ENCODE results near the gene POU2F1. TPM values are rescaled to one million over a fixed set of nuclear protein-coding genes. Genes with fewer than 3 reads are reported as not detected.
A peak's percentile ranks its signal among the peaks of the same experiment; 100 is the strongest.

The POU2F1 gene
- total and polyA plus RNA-seq, 9 donors, result 4.5 to 6.9 (median 5.9) TPM

DNA sequence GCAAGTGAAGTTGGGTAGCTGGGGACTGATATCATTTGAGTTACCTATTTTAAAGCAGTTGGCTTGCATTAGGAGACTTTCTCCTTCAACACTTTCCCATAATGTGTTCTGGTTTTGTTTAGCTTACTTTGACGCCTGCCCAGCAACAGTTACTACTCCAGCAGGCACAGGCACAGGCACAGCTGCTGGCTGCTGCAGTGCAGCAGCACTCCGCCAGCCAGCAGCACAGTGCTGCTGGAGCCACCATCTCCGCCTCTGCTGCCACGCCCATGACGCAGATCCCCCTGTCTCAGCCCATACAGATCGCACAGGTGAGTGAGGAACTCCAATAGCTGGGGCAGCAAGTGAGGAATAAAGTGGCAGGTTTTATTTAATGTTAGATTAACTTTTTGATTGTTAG, 153.3 kb downstream of the POU2F1 start:
- Histone ChIP-seq H3K27ac (ENCODE audit: low read length) (no peak overlapping the region), H3K27me3 (ENCODE audit: control insufficient read depth, insufficient read depth, low read length) (no peaks in the 10 kb centered on the region), H3K4me3 (ENCODE audit: low read length) (no peak overlapping the region), H3K4me1 (ENCODE audit: control insufficient read depth, insufficient read depth, low read length) (no peaks in the 10 kb centered on the region), H3K9me3 (replicated peaks; ENCODE audit: control insufficient read depth, low read depth, low read length) (no peaks in the 10 kb centered on the region), H3K36me3 (ENCODE audit: control insufficient read depth, insufficient read depth, low read length) (peaks cover 10% of the 10 kb centered on the region)
- DNase-seq, result no peak
- 90% methylated on average over 2 of the region's 6 CpGs for WGBS (ENCODE audit: insufficient coverage)

DNA sequence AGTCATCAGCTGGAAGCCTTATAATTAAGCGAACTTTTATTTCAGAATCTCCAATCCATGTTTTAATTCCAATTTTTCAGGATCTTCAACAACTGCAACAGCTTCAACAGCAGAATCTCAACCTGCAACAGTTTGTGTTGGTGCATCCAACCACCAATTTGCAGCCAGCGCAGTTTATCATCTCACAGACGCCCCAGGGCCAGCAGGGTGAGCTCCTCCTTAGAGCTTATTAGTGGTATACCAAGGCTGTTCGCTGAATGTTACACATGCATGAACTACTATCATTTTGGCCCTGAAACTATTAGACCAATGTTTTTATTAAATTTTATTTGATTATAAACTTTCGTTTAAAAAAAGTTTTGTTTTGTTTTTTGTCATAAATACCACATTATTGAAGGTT, 155.3 kb downstream of the POU2F1 start:
- Histone ChIP-seq H3K4me3 (ENCODE audit: low read length) (no peak overlapping the region), H3K27me3 (ENCODE audit: control insufficient read depth, insufficient read depth, low read length) (no peaks in the 10 kb centered on the region), H3K27ac (ENCODE audit: low read length) (no peak overlapping the region), H3K9me3 (replicated peaks; ENCODE audit: control insufficient read depth, low read depth, low read length) (no peaks in the 10 kb centered on the region), H3K36me3 (ENCODE audit: control insufficient read depth, insufficient read depth, low read length) (peaks cover 10% of the 10 kb centered on the region), H3K4me1 (ENCODE audit: control insufficient read depth, insufficient read depth, low read length) (no peaks in the 10 kb centered on the region)
- DNase-seq, result no peak
- WGBS (ENCODE audit: insufficient coverage), result 93% methylated on average over 3 of the region's 5 CpGs

DNA sequence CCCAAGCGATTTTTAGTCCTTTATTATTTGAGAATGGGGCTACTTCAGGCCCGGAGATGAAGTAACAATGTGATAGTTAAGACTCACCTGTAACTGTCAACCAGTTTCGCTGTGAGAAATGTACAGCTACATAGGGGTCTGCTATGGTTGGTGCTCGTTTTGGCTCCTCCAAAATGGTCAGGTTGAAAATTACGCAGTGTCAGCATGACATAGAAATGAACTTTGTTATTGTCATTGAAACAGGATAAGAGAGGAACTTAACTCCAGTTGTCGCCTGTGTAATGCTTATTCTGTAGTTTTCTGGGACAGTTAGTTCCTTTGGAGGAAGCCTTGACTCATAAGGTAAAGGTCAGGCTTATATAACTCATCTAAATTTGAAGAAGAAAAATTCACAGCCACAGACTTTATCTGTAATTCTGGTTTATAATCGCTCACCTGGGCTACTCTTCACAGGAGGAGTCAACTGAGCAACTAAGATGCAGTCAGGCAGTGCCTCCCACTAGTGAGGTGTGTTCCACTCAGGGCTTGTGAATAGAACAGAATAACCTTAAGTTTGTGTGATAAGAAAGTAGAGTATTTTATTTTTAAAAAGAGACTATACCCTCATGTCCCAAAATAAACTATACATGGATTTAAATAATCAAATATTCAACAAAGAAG, 166.7 kb downstream of the POU2F1 start:
- WGBS (ENCODE audit: insufficient coverage), result 95% methylated on average over 4 of the region's 7 CpGs
- Histone ChIP-seq H3K27ac (ENCODE audit: low read length) (no peak overlapping the region), H3K4me1 (ENCODE audit: control insufficient read depth, insufficient read depth, low read length) (no peaks in the 10 kb centered on the region), H3K9me3 (replicated peaks; ENCODE audit: control insufficient read depth, low read depth, low read length) (no peaks in the 10 kb centered on the region), H3K27me3 (ENCODE audit: control insufficient read depth, insufficient read depth, low read length) (no peaks in the 10 kb centered on the region), H3K36me3 (ENCODE audit: control insufficient read depth, insufficient read depth, low read length) (peaks cover 16% of the 10 kb centered on the region), H3K4me3 (ENCODE audit: low read length) (no peak overlapping the region)
- peak; percentile 20 for DNase-seq

DNA sequence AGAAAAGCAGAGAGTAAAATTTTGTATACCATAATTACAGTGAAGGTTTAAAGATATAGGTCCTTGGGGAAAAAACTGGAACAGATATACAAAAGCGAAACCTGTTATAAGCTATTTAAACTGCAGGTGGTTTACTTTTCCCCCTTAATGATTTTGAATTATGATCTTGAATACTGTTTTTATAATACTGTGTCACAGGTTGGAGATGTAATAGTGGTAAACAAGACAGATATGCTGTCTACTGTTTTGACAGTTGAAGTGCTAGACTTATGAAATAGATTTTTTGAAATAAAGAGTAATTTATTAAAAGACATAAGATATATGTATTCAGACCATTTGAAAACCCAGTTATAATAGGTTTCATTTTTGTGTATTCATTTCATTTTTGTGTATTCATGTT, 168.3 kb downstream of the POU2F1 start:
- H3K4me3 ChIP-seq (ENCODE audit: low read length), result no peak overlapping the region
- H3K9me3 ChIP-seq (replicated peaks; ENCODE audit: control insufficient read depth, low read depth, low read length), result no peaks in the 10 kb centered on the region
- H3K27ac ChIP-seq (ENCODE audit: low read length), result no peak overlapping the region
- no peaks in the 10 kb centered on the region for H3K27me3 ChIP-seq (ENCODE audit: control insufficient read depth, insufficient read depth, low read length)
- DNase-seq, result no peak
- WGBS (ENCODE audit: insufficient coverage), result no CpG with 5 or more reads among the region's 1 CpG
- H3K36me3 ChIP-seq (ENCODE audit: control insufficient read depth, insufficient read depth, low read length), result peaks cover 16% of the 10 kb centered on the region
- no peaks in the 10 kb centered on the region for H3K4me1 ChIP-seq (ENCODE audit: control insufficient read depth, insufficient read depth, low read length)

DNA sequence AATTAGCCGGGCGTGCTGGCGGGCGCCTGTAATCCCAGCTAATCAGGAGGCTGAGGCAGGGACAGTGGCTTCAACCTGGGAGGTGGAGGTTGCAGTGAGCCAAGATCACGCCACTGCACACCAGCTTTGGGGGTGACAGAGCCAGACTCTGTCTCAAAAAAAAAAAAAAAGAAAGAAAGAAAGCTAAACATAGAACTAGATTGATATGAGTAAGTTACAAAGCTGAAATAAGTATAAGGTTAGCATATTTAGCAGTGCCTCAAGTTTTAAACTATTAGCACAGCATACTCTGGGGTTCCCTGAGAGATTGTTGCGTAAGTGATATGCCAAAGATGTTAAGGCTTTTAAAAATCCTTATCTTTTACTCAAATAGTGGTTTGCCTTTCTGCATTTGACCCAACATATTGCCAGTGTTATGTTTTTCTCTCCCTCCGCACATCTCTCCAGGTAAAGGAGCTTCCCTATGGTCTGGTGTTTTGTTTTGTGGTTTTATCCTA, 171.6 kb downstream of the POU2F1 start:
- no peak for DNase-seq
- Histone ChIP-seq H3K9me3 (replicated peaks; ENCODE audit: control insufficient read depth, low read depth, low read length) (no peaks in the 10 kb centered on the region), H3K4me3 (ENCODE audit: low read length) (no peak overlapping the region), H3K36me3 (ENCODE audit: control insufficient read depth, insufficient read depth, low read length) (peaks cover 8% of the 10 kb centered on the region), H3K27me3 (ENCODE audit: control insufficient read depth, insufficient read depth, low read length) (no peaks in the 10 kb centered on the region), H3K27ac (ENCODE audit: low read length) (no peak overlapping the region), H3K4me1 (ENCODE audit: control insufficient read depth, insufficient read depth, low read length) (no peaks in the 10 kb centered on the region)
- WGBS (ENCODE audit: insufficient coverage), result 94% methylated on average over 3 of the region's 7 CpGs

DNA sequence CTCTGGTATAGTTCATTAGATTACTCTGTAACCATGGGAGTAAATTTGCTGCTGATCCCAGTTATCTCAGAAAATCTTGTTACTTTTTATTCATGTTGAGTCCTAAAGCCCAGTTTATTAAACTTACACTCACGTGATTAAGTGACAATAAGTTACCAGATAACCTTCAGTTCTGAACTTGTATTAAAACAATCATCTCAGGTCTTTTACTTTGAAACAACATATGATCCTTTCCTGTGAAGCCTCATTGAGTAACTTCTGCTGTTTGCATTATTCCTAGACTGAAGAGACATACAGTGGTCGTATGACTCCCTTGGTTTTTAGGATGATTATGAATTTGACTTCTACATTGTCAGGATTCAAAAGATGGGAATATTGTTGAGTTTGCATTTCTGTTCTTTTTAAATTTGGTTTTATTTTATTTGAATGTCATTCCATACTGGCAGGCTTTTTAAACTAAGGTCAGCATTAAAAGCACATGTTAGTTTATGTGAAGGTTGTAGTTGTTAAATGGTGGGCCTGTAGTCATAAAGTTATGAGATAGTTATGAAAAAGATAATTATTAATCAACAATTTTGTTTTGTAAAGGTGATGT, 179.8 kb downstream of the POU2F1 start:
- Histone ChIP-seq H3K4me1 (ENCODE audit: control insufficient read depth, insufficient read depth, low read length) (no peaks in the 10 kb centered on the region), H3K4me3 (ENCODE audit: low read length) (no peak overlapping the region), H3K36me3 (ENCODE audit: control insufficient read depth, insufficient read depth, low read length) (peaks cover 18% of the 10 kb centered on the region), H3K9me3 (replicated peaks; ENCODE audit: control insufficient read depth, low read depth, low read length) (no peaks in the 10 kb centered on the region), H3K27ac (ENCODE audit: low read length) (no peak overlapping the region), H3K27me3 (ENCODE audit: control insufficient read depth, insufficient read depth, low read length) (no peaks in the 10 kb centered on the region)
- no peak for DNase-seq
- WGBS (ENCODE audit: insufficient coverage), result 100% methylated on average over 1 of the region's 2 CpGs

DNA sequence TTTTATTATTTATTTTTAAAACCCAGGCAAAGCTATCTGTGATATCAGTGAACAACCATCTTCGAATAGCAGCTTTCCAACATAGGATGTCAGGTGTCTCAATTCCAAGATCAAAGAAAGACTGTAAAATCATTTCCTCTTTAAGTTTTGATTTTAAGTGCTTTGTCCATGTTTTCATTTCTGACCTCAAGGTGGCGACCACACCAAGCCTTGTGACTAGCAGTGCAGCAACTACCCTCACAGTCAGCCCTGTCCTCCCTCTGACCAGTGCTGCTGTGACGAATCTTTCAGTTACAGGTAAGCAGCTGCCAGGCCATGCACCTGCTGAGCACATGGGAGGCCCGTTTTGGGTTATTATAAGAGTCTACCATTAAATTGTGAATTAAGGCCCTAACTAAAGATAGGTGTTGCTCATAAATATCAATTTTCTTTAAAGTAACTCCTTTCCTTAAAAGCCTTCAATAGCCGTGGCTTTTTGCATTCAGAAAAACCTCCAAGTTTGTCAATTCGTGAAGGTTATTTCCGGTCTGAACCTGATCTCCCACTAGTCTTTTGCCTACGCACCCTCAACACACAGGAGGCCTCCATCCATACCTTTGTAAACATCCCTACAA, 180.7 kb downstream of the POU2F1 start:
- H3K9me3 ChIP-seq (replicated peaks; ENCODE audit: control insufficient read depth, low read depth, low read length), result no peaks in the 10 kb centered on the region
- peaks cover 14% of the 10 kb centered on the region for H3K36me3 ChIP-seq (ENCODE audit: control insufficient read depth, insufficient read depth, low read length)
- no peaks in the 10 kb centered on the region for H3K27me3 ChIP-seq (ENCODE audit: control insufficient read depth, insufficient read depth, low read length)
- 72% methylated on average over 5 of the region's 8 CpGs for WGBS (ENCODE audit: insufficient coverage)
- H3K4me1 ChIP-seq (ENCODE audit: control insufficient read depth, insufficient read depth, low read length), result no peaks in the 10 kb centered on the region
- H3K4me3 ChIP-seq (ENCODE audit: low read length), result no peak overlapping the region
- DNase-seq, result peak; percentile 35
- H3K27ac ChIP-seq (ENCODE audit: low read length), result no peak overlapping the region

DNA sequence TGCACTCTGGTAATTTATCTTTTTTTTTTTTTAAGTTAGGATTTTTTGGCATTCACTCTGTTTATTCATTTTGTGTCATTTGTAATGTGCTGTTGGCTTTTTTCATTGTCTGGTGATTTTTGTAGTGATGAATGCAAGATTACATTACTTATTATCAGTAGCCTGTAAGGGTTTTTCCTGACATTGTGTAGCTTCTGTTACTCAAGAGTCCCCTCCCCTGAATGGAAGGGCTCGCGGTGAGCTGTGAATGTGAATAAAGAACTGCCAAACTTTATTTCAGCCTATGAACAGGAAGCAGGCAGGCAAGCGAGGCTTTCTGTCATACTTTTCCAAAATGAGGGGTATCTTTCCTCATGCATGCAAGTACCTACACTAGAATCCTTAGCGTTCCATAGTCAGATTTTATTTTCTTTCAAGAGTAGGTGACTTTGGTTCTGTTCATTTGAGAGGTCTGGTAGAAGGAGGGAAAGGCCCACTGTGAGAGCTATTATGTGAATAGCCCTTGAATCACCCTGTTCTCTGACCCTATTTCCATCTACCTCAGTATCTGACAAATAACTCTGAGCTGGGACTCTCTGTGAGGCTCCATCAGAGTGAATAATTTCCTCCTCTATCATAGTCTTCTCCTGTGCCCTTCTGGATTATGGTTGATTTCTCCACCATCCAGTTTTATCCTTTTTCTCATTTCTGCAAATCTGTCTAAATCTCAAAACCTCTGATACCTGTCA, 183.6 kb downstream of the POU2F1 start:
- WGBS (ENCODE audit: insufficient coverage), result no CpG with 5 or more reads among the region's 4 CpGs
- Histone ChIP-seq H3K4me1 (ENCODE audit: control insufficient read depth, insufficient read depth, low read length) (no peaks in the 10 kb centered on the region), H3K36me3 (ENCODE audit: control insufficient read depth, insufficient read depth, low read length) (peaks cover 4% of the 10 kb centered on the region), H3K27ac (ENCODE audit: low read length) (no peak overlapping the region), H3K4me3 (ENCODE audit: low read length) (no peak overlapping the region), H3K27me3 (ENCODE audit: control insufficient read depth, insufficient read depth, low read length) (no peaks in the 10 kb centered on the region), H3K9me3 (replicated peaks; ENCODE audit: control insufficient read depth, low read depth, low read length) (no peaks in the 10 kb centered on the region)
- no peak for DNase-seq

DNA sequence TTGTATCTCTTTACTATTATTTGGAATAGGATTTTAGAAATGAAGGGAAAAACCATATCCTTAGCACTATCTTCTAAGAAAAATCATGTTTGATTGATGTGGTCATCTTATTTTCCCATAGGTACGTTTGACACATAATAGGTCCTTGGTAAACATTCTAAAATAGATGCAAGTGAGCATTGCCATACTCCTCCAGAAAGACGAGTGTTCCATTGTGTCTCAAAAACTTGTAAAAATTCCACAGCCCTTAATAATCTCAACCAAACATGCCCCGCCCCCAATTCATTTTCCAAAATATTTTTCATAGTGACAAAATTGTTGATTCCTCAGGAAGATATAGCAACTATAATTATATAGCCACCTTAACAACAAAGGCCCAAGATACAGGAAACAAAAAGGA, 184.2 kb downstream of the POU2F1 start:
- no peak for DNase-seq
- no CpG with 5 or more reads among the region's 3 CpGs for WGBS (ENCODE audit: insufficient coverage)
- Histone ChIP-seq H3K9me3 (replicated peaks; ENCODE audit: control insufficient read depth, low read depth, low read length) (no peaks in the 10 kb centered on the region), H3K27me3 (ENCODE audit: control insufficient read depth, insufficient read depth, low read length) (no peaks in the 10 kb centered on the region), H3K27ac (ENCODE audit: low read length) (no peak overlapping the region), H3K4me3 (ENCODE audit: low read length) (no peak overlapping the region), H3K4me1 (ENCODE audit: control insufficient read depth, insufficient read depth, low read length) (no peaks in the 10 kb centered on the region), H3K36me3 (ENCODE audit: control insufficient read depth, insufficient read depth, low read length) (peaks cover 2% of the 10 kb centered on the region)

DNA sequence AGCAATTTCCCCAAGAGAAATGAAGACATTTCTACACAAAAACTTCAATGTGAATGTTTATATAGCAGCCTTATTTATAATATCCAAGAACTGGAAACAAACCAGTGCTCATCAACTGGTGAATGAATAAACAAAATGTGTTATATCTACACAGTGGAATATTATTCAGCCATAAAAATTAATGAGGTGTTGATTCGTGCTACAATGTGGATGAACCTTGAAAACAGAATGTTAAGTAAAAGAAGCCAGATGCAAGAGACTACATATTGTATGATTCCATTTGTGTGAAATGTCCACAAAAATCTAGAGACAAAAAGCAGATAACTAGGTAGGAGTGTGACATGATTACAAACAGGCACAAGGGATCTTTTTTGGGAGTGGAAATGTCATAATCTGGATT, 187.7 kb downstream of the POU2F1 start:
- no peaks in the 10 kb centered on the region for H3K27me3 ChIP-seq (ENCODE audit: control insufficient read depth, insufficient read depth, low read length)
- H3K4me3 ChIP-seq (ENCODE audit: low read length), result no peak overlapping the region
- peaks cover 13% of the 10 kb centered on the region for H3K36me3 ChIP-seq (ENCODE audit: control insufficient read depth, insufficient read depth, low read length)
- no peaks in the 10 kb centered on the region for H3K9me3 ChIP-seq (replicated peaks; ENCODE audit: control insufficient read depth, low read depth, low read length)
- no peak overlapping the region for H3K27ac ChIP-seq (ENCODE audit: low read length)
- no peak for DNase-seq
- no CpG with 5 or more reads among the region's 1 CpG for WGBS (ENCODE audit: insufficient coverage)
- H3K4me1 ChIP-seq (ENCODE audit: control insufficient read depth, insufficient read depth, low read length), result no peaks in the 10 kb centered on the region
